Amniotic stem cell (primary cell): ENCODE measurements around the gene IGF2BP3.

Source experiments
- DNase-seq: peaks from one replicate; lab custom pipeline; 2025; lab: John Stamatoyannopoulos, UW

The IGF2BP3 gene

DNA sequence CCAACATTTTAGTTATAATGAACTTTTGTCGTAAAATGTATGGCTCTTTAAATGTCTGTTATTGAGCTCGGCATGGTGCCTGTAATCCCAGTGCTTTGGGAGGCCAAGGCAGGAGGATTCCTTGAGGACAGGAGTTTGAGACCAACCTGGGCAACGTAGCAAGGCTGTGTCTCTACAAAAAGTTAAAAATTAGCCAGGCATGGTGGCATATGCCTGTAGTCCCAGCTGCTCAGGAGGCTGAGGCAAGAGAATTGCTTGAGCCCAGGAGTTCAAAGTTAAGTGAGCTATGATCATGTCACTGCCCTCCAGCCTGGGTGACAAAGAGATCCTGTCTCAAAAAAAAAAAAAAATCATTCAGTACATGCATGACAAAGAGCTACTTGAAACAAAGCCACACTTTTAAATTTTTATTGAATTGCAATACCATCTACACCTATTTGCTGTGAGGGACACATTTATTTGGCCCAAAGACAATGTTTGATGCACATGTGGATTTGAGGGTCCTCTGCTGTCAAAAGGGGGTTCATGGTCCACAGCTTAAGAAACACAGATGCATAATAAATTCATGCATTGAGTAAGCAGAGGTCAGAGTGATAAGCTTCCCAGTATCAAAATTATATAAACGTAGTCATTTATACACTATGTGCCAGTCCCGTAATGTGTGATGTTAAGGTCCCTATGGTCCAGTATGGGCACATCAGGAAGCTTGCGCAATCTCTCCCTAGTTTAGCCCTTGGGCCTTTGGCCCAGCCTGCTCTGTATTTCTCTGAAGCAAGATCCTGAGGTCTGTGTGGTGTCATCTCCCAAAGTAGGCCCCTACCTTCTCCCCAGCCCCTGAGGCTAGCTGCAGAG is 175.5 kb downstream of the IGF2BP3 start:
- DNase-seq: no peak

GRCh38 chr7:23293500-23294073 is 176.7 kb downstream of the IGF2BP3 start:
- DNase-seq: no peak

DNA sequence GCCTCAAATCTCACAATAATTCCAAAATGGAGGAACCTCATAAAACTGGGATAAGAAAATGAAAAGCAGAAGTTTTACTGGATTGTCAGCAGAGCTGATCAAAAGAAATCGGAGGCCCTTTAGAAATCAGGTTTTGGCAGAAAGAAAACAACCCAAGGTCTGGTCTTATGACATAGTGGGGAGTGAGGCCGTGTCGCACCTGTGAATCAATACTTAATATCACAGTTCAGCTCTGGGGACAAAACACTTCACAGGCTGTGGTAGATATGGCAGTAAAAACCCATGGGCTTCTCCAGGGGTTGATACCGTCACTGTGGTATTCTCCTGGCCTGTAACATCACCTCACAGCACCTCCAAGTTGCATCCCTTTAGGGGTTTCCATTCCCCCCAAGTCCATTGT is 177.7 kb downstream of the IGF2BP3 start:
- no peak for DNase-seq

DNA sequence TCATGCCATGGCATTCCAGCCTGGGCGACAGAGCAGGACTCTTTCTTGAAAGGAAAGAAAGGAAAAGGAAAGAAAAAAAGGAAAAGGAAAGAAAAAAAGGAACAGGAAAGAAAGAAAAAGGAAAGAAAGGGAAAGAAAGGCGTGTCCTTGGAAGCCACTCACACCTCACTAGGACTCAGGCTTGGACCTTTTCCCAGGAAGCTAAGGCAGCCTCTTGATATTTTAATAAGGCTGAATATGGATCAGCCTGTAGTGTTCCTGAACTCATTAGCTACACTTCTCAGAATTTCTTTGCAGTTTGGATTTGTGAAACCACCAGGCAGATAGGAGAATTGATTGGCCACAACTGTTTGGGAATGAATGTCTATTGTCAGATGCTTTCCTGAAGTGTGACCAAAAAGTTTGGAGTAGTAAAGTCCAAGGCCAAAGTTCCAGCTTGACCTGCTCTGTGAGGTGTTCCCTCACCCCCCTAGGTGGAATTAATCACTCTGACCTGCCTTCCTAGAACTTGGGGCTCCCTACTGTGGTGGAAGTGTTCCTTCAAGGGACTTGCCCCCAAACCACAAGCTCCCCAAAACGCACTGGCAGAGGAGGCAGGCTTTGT is 178.2 kb downstream of the IGF2BP3 start:
- no peak for DNase-seq

DNA sequence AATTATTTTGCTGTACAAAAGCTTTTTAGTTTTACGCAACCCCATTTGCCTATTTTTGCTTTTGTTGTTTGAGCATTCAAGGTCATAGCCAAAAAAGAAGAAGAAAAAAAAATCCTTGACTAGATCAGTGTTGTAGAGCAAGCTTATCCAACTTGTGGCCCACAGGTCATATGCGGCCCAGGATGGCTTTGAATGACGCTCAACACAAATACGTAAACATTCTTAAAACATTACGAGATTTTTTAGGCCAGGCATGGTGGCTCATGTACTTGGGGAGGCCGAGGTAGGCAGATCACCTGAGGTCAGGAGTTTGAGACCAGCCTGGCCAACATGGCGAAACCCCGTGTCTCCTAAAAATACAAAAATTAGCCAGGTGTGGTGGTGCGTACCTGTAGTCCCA is 179.3 kb downstream of the IGF2BP3 start:
- no peak for DNase-seq

GRCh38 chr7:23287612-23288011 is 182.7 kb downstream of the IGF2BP3 start:
- DNase-seq: no peak

- no peak for DNase-seq
Measured at GRCh38 chr7:23285657-23286646, 184.3 kb downstream of the IGF2BP3 start.

GRCh38 chr7:23284871-23285270 is 185.4 kb downstream of the IGF2BP3 start:
- no peak for DNase-seq

- DNase-seq: no peak
Measured at GRCh38 chr7:23283086-23283485, 187.2 kb downstream of the IGF2BP3 start.

GRCh38 chr7:23279819-23280525 is 190.3 kb downstream of the IGF2BP3 start:
- DNase-seq: no peak

- DNase-seq: peak; percentile 21
Measured at GRCh38 chr7:23277359-23277989, 192.8 kb downstream of the IGF2BP3 start.

GRCh38 chr7:23276947-23277346 is 193.3 kb downstream of the IGF2BP3 start:
- no peak for DNase-seq

DNA sequence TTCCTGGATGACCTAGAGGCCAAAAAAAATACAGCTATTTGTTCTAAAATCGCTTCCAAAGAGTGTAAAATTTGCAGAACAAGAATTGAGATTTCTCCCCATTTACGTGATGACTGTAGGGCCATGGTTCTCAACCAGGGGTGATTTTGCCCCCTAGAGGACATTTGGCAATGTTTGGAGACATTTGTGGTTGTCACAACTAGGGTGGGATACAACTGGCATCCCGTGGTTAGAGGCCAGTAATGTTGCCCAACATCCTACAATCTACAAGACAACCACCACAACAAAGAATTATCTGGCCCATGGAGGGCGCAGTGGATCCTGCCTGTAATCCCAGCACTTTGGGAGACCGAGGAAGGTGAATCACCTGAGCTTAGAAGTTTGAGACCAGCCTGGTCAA is 193.9 kb downstream of the IGF2BP3 start:
- DNase-seq: no peak

GRCh38 chr7:23275912-23276311 is 194.4 kb downstream of the IGF2BP3 start:
- DNase-seq: no peak

- DNase-seq: peak; percentile 73
Measured at GRCh38 chr7:23273141-23273599, 197.1 kb downstream of the IGF2BP3 start.

DNA sequence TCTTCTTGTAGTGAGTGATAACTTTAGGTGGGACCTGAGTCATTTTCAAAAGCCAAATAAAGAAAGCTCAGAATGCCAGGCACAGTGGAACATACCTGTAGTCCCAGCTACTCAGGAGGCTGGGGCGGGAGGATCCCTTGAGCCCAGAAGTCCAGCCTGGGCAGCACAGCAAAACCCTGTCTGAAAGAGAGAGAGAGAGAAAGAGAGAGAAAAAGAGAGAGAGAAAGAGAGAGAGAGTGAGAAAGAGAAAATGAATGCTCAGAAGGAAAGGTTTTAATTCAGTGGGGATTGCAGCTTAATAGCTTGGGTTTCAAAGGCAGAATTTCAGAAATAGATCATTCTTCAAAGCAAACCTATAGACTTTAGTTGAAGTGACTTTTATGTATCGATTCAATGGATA is 198.0 kb downstream of the IGF2BP3 start:
- no peak for DNase-seq

GRCh38 chr7:23268746-23269145 is 201.5 kb downstream of the IGF2BP3 start:
- DNase-seq: no peak

DNA sequence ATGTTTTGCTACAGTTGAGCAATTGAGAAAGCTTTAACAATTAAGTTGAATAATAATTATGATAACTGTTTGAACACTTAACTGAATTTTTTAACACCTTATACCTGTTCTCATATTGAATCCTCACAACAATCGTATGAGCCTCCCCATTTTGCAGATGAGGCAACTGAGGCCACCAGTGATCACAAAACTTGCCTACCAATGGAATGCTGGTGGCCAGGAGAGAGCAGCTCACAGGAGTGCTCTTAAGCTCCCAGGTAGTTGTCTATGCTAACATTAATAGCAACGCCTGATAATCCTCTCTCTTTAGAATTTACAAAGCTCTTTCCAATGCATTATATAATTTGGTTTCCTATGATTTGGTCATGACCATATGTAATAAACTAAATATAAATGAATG is 202.1 kb downstream of the IGF2BP3 start:
- DNase-seq: no peak

DNA sequence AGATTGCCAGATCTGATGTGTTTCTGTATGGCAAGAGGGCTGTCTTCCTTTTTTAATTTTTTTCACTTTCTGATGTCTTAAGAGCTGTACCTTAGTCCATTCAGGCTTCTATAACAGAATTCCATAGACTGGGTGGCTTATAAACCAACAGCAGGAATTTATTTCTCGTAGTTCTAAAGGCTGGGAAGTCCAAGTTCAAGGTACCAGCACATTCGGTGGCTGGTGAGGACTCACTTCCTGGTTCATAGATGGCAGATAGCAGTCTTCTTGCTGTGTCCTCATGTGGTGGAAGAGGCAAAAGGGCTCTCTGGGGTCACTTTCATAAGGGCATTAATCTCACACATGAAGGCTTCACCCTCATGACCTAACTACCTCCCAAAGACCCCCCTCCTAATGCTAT is 202.9 kb downstream of the IGF2BP3 start:
- DNase-seq: no peak

DNA sequence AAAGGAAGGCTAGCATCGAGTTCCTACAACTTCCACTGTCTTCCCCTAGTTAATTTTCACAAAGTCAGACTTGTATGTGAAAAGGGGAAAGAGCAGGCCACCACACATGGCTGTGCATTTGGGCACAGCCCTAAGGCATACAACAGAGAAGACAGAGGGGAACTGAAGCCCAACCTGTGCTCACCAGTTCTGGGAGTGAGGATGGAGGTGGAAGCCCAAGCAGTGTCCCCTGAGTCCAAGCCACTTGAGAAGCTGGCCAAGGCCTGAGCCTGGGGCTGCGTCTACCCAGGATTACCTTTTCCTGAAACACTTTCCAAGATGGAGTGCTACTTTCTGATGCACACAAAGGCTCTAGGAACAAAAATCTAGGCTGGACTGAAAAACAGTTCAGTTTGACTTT is 203.4 kb downstream of the IGF2BP3 start:
- DNase-seq: no peak

GRCh38 chr7:23264916-23265458 is 205.3 kb downstream of the IGF2BP3 start:
- no peak for DNase-seq
